Tibial artery (tissue), 4 donors: ENCODE results near the gene EFCAB10.
"Not testable (repeated sequence)": the region's sequence is repeated elsewhere in the genome, so short reads cannot be mapped to it uniquely, and the experiment has no call there.

Experiments used
- DNase-seq, 2 donors: peaks; one replicate each; pipeline ENCODE4 v3.0.0-alpha.2; 2019
- H3K27ac ChIP-seq, 2 donors: fragments of 200-600 bp; sonication (generic) in 1 of 2; 1 replicate in 1 of 2; 2 replicates in 1 of 2; pipeline ENCODE4 v1.5.1; 2018 to 2019; ENCODE audit warnings: mild to moderate bottlenecking in 1 of 2
- H3K27me3 ChIP-seq, 2 donors: fragments of 200-600 bp; sonication (generic) in 1 of 2; one replicate each; pipeline versions ENCODE4 v1.5.1 to v1.6.0; 2016 to 2019
- H3K36me3 ChIP-seq, 3 donors: fragments of 200-600 bp; sonication (generic) in 2 of 3; one replicate each; pipeline ENCODE4 v1.5.1; 2016 to 2019; ENCODE audit warnings: mild to moderate bottlenecking in 2 of 3
- H3K4me1 ChIP-seq, 4 donors: fragments of 200-600 bp; sonication (generic) in 2 of 4; 1 replicate in 3 of 4; 2 replicates in 1 of 4; pipeline ENCODE4 v1.5.1; 2016 to 2019
- H3K4me3 ChIP-seq, 2 donors: fragments of 200-600 bp; sonication (generic) in 1 of 2; 1 replicate in 1 of 2; 2 replicates in 1 of 2; pipeline ENCODE4 v1.5.1; 2018 to 2019; ENCODE audit warnings: mild to moderate bottlenecking in 2 of 2
- H3K9me3 ChIP-seq, 3 donors: fragments of 200-600 bp; sonication (generic) in 1 of 3; one replicate each; pipeline ENCODE4 v1.5.1; 2016 to 2019
- CTCF ChIP-seq, 2 experiments: fragments of 200-600 bp in 1 of 2; fragments of 450-650 bp in 1 of 2; IDR thresholded peaks; one replicate each; pipeline ENCODE4 v1.5.1; 2017 to 2019; ENCODE audit warnings: antibody characterized with exemption in 2 of 2, mild to moderate bottlenecking in 1 of 2, moderate library complexity in 1 of 2
- intact Hi-C: fragments of 100-400 bp; cut with DNase I; formaldehyde crosslinking; loops from one replicate; pipeline ENCODE4 v1.15.0; 2023; ENCODE audit warnings: low total_unique reads

Gene EFCAB10

GRCh38 chr7:105530126-105530525, 51.2 kb downstream of the EFCAB10 start:
- no peak for TF ChIP-seq CTCF (IDR thresholded peaks at IDR 0.05)
- Histone ChIP-seq H3K4me3 (no peak overlapping the region), H3K4me1 (peaks cover 0 to 22% (median 16%) of the 10 kb centered on the region in 4 donors), H3K9me3 (no peaks in the 10 kb centered on the region), H3K27ac (no peak overlapping the region), H3K27me3 (no peaks in the 10 kb centered on the region), H3K36me3 (no peaks in the 10 kb centered on the region)
- intact Hi-C loops = no loop called here
- DNase-seq = no peak

GRCh38 chr7:105527737-105528136, 53.6 kb downstream of the EFCAB10 start:
- H3K27me3 ChIP-seq, H3K27ac ChIP-seq, H3K4me3 ChIP-seq, H3K9me3 ChIP-seq, intact Hi-C loops, DNase-seq, H3K36me3 ChIP-seq: not testable (repeated sequence)
- H3K4me1 ChIP-seq = peaks cover 0 to 10% (median 6%) of the 10 kb centered on the region in 4 donors

GRCh38 chr7:105524840-105525239, 56.5 kb downstream of the EFCAB10 start:
- DNase-seq = no peak
- intact Hi-C loops = no loop called here
- Histone ChIP-seq H3K36me3 (no peaks in the 10 kb centered on the region), H3K4me3 (no peak overlapping the region), H3K4me1 (peaks cover 0 to 19% (median 11%) of the 10 kb centered on the region in 4 donors), H3K9me3 (no peaks in the 10 kb centered on the region), H3K27ac (no peak overlapping the region), H3K27me3 (no peaks in the 10 kb centered on the region)
- no peak for TF ChIP-seq CTCF (IDR thresholded peaks at IDR 0.05)

GRCh38 chr7:105524423-105524822, 56.9 kb downstream of the EFCAB10 start:
- H3K27ac ChIP-seq, H3K9me3 ChIP-seq, H3K4me3 ChIP-seq, H3K27me3 ChIP-seq, H3K36me3 ChIP-seq, DNase-seq, intact Hi-C loops: not testable (repeated sequence)
- peaks cover 0 to 19% (median 11%) of the 10 kb centered on the region in 4 donors for H3K4me1 ChIP-seq

- TF ChIP-seq CTCF (IDR thresholded peaks at IDR 0.05) = no peak
- peak within 1 kb of the TSS; percentile 60 to 70 for H3K4me3 ChIP-seq
- H3K9me3 ChIP-seq = no peaks in the 10 kb centered on the region
- intact Hi-C loops = no loop called here
- H3K4me1 ChIP-seq = peaks cover 0 to 19% (median 11%) of the 10 kb centered on the region in 4 donors
- H3K36me3 ChIP-seq = no peaks in the 10 kb centered on the region
- peak within 1 kb of the TSS; percentile 82 to 93 for H3K27ac ChIP-seq
- peak; percentile 77 to 93 for DNase-seq
- no peaks in the 10 kb centered on the region for H3K27me3 ChIP-seq
These were observed 59.4 kb downstream of the EFCAB10 start, which contains the start of gene PUS7 for GRCh38 chr7:105521717-105522463. Gene PUS7 (minus strand): TSS chr7:105522271. CDS start chr7:105508512, 13,759 bp downstream.

- Histone ChIP-seq H3K27ac (peak overlapping the region; percentile 82 to 93), H3K4me1 (peaks cover 0 to 19% (median 11%) of the 10 kb centered on the region in 4 donors), H3K4me3 (peak overlapping the region; percentile 60 to 70), H3K27me3 (no peaks in the 10 kb centered on the region), H3K9me3 (no peaks in the 10 kb centered on the region), H3K36me3 (peaks cover 0 to 5% (median 0%) of the 10 kb centered on the region in 3 donors)
- peak; percentile 70 to 87 for DNase-seq
- TF ChIP-seq CTCF (IDR thresholded peaks at IDR 0.05) = no peak
- intact Hi-C loops = no loop called here
These were observed 60.1 kb downstream of the EFCAB10 start for GRCh38 chr7:105521027-105521716.

GRCh38 chr7:105520620-105521019, 60.7 kb downstream of the EFCAB10 start:
- Histone ChIP-seq H3K4me1 (peaks cover 0 to 19% (median 11%) of the 10 kb centered on the region in 4 donors), H3K27ac (peak overlapping the region; percentile 82 to 93), H3K4me3 (peak overlapping the region; percentile 60 to 70)
- H3K27me3 ChIP-seq, H3K36me3 ChIP-seq, H3K9me3 ChIP-seq, DNase-seq, intact Hi-C loops: not testable (repeated sequence)
